GM12801 (cell line): ENCODE data around the gene THADA.

Experiments used
- CTCF ChIP-seq: IDR thresholded peaks from one replicate; pipeline ENCODE4 v1.5.1; 2011; ENCODE audit warnings: control low read depth; ENCODE audit not compliant: insufficient read length; ENCODE audit errors: extremely low read depth

Gene THADA

GRCh38 chr2:43441195-43441594 lies 154.6 kb downstream of the THADA start:
- TF ChIP-seq CTCF, result no peak

- no peak for TF ChIP-seq CTCF
Observed at GRCh38 chr2:43438858-43439655, 156.8 kb downstream of the THADA start.

DNA sequence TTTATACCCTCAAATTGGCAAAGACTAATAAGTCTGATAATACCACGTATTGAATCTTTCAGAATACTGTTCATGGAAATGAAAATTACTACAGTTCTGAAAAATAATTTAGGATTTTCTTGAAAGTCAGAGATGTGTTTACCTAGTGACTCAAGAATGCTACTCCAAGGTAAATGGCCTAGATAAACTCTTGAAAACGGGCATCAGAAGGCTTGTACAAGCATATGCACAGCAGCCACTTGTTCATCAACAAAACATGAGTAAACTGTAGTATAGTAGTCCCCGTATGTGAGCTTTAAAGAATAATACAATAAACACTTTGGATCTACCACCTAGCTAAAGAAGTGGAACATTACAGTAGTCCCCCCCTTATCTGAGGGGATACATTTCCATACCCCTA lies 157.5 kb downstream of the THADA start:
- no peak for TF ChIP-seq CTCF

- no peak for TF ChIP-seq CTCF
Observed at GRCh38 chr2:43437363-43437762, 158.5 kb downstream of the THADA start.

GRCh38 chr2:43436431-43436830 lies 159.4 kb downstream of the THADA start:
- no peak for TF ChIP-seq CTCF

- TF ChIP-seq CTCF, result no peak
Observed at GRCh38 chr2:43435746-43436145, 160.1 kb downstream of the THADA start.

DNA sequence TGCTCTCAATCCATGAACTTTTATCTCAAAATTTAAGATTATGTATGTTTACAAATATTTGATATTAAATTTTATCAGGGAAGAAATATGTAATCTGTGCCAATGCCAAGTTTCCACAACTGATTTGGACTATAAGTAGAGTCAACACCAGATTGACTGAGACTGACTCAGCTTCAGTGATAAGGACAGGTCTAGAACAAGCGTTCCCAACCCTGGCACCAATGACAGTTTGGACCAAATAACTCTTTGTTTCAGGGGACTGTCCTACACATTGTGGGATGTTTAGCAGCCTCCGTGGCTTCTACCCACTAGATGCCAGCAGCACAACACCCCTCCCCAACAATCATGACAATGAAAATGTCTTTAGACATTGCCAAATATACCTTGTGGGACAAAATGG lies 165.3 kb downstream of the THADA start:
- TF ChIP-seq CTCF, result no peak
